Suprapubic skin (tissue), 4 donors: ENCODE data around the gene DPEP1. TPM values are rescaled to one million over a fixed set of nuclear protein-coding genes. Genes with fewer than 3 reads are reported as not detected.
"Not testable (repeated sequence)": the region's sequence is repeated elsewhere in the genome, so short reads cannot be mapped to it uniquely, and the experiment has no call there.

Experiments
- DNase-seq, 2 donors: peaks; one replicate each; pipeline ENCODE4 v3.0.0-alpha.2; 2019; ENCODE audit warnings: low spot score in 2 of 2
- H3K27ac ChIP-seq: fragments of 200-600 bp; sonication (generic); one replicate; pipeline ENCODE4 v1.5.1; 2019
- H3K27me3 ChIP-seq: fragments of 200-600 bp; sonication (generic); one replicate; pipeline ENCODE4 v1.5.1; 2019
- H3K36me3 ChIP-seq: fragments of 200-600 bp; sonication (generic); one replicate; pipeline ENCODE4 v1.5.1; 2019
- H3K4me1 ChIP-seq: fragments of 200-600 bp; sonication (generic); one replicate; pipeline ENCODE4 v1.5.1; 2019
- H3K4me3 ChIP-seq: fragments of 200-600 bp; sonication (generic); one replicate; pipeline ENCODE4 v1.5.1; 2019; ENCODE audit warnings: mild to moderate bottlenecking
- H3K9me3 ChIP-seq: fragments of 200-600 bp; sonication (generic); one replicate; pipeline ENCODE4 v1.5.1; 2019
- CTCF ChIP-seq, 2 donors: fragments of 200-600 bp in 1 of 2; fragments of 450-650 bp in 1 of 2; sonication (generic) in 1 of 2; IDR thresholded peaks; one replicate each; pipeline ENCODE4 v1.5.1; 2016 to 2019; ENCODE audit warnings: antibody characterized with exemption in 2 of 2, mild to moderate bottlenecking in 1 of 2, moderate library complexity in 1 of 2
- EP300 ChIP-seq: sonication (generic); formaldehyde crosslinking; IDR thresholded peaks from one replicate; pipeline ENCODE4 v1.6.1; 2017; ENCODE audit warnings: antibody characterized with exemption
- POLR2A ChIP-seq, 2 donors: fragments of 450-650 bp; IDR thresholded peaks; one replicate each; pipeline ENCODE4 v1.6.1; 2017; ENCODE audit warnings: antibody characterized with exemption in 2 of 2, mild to moderate bottlenecking in 2 of 2, moderate library complexity in 2 of 2
- POLR2AphosphoS5 ChIP-seq, 3 donors: sonication (generic); formaldehyde crosslinking; IDR thresholded peaks; one replicate each; pipeline ENCODE4 v1.6.1; 2017; ENCODE audit warnings: antibody characterized with exemption in 3 of 3
- WGBS: methylation state at CpG from one replicate; pipeline ENCODE4 v1.1.5; 2018; 5-methylcytosine and 5-hydroxymethylcytosine counted together
- total RNA-seq, 4 donors: library from RNA; depleted of rRNA; stranded (reverse); fragments of >200 nt; gene quantifications; one replicate each; pipeline ENCODE4 v1.1.0, GENCODE V29; 2016

The DPEP1 gene
- total RNA-seq, 4 donors from 2014 or later, result 1.3 to 2.3 (median 2.2) TPM; not detected in 1

GRCh38 chr16:89670496-89671431 is 57.3 kb downstream of the DPEP1 start:
- 77% methylated on average over 10 of the region's 10 CpGs for WGBS
- Histone ChIP-seq H3K9me3 (no peaks in the 10 kb centered on the region), H3K36me3 (no peaks in the 10 kb centered on the region), H3K27me3 (no peaks in the 10 kb centered on the region), H3K27ac (no peak overlapping the region), H3K4me3 (no peak overlapping the region), H3K4me1 (no peaks in the 10 kb centered on the region)
- no peak for DNase-seq
- TF ChIP-seq CTCF (IDR thresholded peaks at IDR 0.05) (no peak), POLR2AphosphoS5 (IDR thresholded peaks at IDR 0.05) (no peak), EP300 (no peak), POLR2A (IDR thresholded peaks at IDR 0.05) (no peak)

DNA sequence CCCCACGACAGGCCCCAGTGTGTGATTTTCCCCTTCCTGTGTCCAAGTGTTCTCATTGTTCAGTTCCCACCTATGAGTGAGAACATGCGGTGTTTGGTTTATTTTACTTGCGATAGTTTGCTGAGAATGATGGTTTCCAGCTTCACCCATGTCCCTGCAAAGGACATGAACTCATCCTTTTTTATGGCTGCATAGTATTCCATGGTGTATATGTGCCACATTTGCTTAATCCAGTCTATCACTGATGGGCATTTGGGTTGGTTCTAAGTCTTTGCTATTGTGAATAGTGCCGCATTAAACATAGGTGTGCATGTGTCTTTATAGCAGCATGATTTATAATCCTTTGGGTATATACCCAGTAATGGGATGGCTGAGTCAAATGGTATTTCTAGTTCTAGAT is 58.1 kb downstream of the DPEP1 start:
- WGBS, result 90% methylated on average over 4 of the region's 4 CpGs
- not testable (repeated sequence) for DNase-seq, H3K4me3 ChIP-seq, H3K27ac ChIP-seq, H3K27me3 ChIP-seq, H3K9me3 ChIP-seq, H3K36me3 ChIP-seq, H3K4me1 ChIP-seq

GRCh38 chr16:89672177-89672941 is 58.9 kb downstream of the DPEP1 start:
- Histone ChIP-seq H3K9me3 (no peaks in the 10 kb centered on the region), H3K4me3 (no peak overlapping the region), H3K27ac (no peak overlapping the region), H3K4me1 (no peaks in the 10 kb centered on the region), H3K36me3 (no peaks in the 10 kb centered on the region), H3K27me3 (no peaks in the 10 kb centered on the region)
- 93% methylated on average over 16 of the region's 16 CpGs for WGBS
- TF ChIP-seq EP300 (no peak), CTCF (IDR thresholded peaks at IDR 0.05) (no peak), POLR2A (IDR thresholded peaks at IDR 0.05) (no peak), POLR2AphosphoS5 (IDR thresholded peaks at IDR 0.05) (no peak)
- DNase-seq, result no peak

DNA sequence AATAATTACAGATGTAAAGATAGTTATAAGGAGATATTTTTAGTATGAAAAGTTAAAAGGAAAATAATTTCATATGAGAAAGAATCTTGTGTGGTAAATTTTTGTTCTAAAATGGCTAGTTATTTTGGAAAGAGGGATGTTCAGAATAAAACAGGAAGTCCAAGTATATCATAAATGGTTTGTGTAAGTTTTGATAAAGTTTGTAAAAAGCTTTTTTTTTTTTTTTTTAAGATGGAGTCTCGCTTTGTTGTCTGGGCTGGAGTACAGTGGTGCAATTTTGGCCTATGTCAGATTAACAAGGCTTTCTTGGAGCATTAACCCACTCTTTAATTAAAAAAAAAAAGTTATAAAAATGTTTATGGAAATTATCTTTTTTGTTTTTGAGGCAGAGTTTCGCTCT is 64.8 kb downstream of the DPEP1 start:
- 99% methylated on average over 2 of the region's 2 CpGs for WGBS
- Histone ChIP-seq H3K27me3 (no peaks in the 10 kb centered on the region), H3K36me3 (no peaks in the 10 kb centered on the region), H3K4me1 (no peaks in the 10 kb centered on the region), H3K27ac (no peak overlapping the region), H3K4me3 (no peak overlapping the region), H3K9me3 (no peaks in the 10 kb centered on the region)
- DNase-seq, result no peak
- TF ChIP-seq EP300, result no peak
- no peak for TF ChIP-seq CTCF (IDR thresholded peaks at IDR 0.05)
- TF ChIP-seq POLR2A (IDR thresholded peaks at IDR 0.05), result no peak
- no peak for TF ChIP-seq POLR2AphosphoS5 (IDR thresholded peaks at IDR 0.05)

DNA sequence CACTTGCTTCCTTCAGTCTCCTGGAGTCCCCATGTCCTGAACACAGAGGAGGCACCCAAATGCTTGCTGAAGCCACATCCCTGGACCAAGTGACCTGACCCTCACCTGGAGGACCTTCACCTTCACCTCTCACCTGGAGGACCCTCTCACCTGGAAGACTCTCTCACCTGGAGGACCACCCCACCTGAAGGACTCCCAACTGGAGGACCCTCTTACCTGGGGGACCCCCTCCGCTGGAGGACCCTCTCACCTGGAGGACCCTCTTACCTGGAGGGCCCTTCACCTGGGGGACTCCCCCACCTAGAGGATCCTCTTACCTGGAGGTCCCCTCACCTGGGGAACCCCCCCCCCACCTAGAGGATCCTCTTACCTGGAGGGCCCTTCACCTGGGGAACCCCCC is 72.5 kb downstream of the DPEP1 start:
- peak overlapping the region; percentile 71 for H3K4me3 ChIP-seq
- WGBS, result 90% methylated on average over 1 of the region's 1 CpG
- H3K9me3 ChIP-seq, result no peaks in the 10 kb centered on the region
- H3K36me3 ChIP-seq, result peaks cover 15% of the 10 kb centered on the region
- no peak overlapping the region for H3K27ac ChIP-seq
- peaks cover 21% of the 10 kb centered on the region for H3K4me1 ChIP-seq
- no peak for TF ChIP-seq POLR2A (IDR thresholded peaks at IDR 0.05)
- no peak for TF ChIP-seq EP300
- TF ChIP-seq CTCF (IDR thresholded peaks at IDR 0.05), result no peak
- TF ChIP-seq POLR2AphosphoS5 (IDR thresholded peaks at IDR 0.05), result no peak
- H3K27me3 ChIP-seq, result no peaks in the 10 kb centered on the region
- no peak for DNase-seq
